ENCODE results near the gene ZNF428.

ZNF428 gene

GRCh38 chr19:43598445-43599240, 20.8 kb downstream of the ZNF428 start:
- H3K27me3 ChIP-seq (ENCODE audit: insufficient read depth, poor library complexity, severe bottlenecking) = no peaks in the 10 kb centered on the region
- H3K4me3 ChIP-seq (replicated peaks; ENCODE audit: insufficient read depth, low read length) = no peak overlapping the region
- TF ChIP-seq REST (IDR thresholded peaks at IDR 0.05; ENCODE audit: insufficient replicate concordance, low read depth) (no peak), CTCF (IDR thresholded peaks at IDR 0.05; ENCODE audit: insufficient read depth, low read length) (no peak), GABPA (IDR thresholded peaks at IDR 0.05; ENCODE audit: low read depth) (no peak), SPI1 (IDR thresholded peaks at IDR 0.05; ENCODE audit: borderline replicate concordance, low read depth) (no peak), POLR2AphosphoS5 (IDR thresholded peaks at IDR 0.05; ENCODE audit: low read depth) (no peak)
- no peak for DNase-seq (ENCODE audit: low read depth in 1 of 2, low spot score in 1 of 2)
- no peak overlapping the region for H3K27ac ChIP-seq (replicated peaks)

- Histone ChIP-seq H3K27me3 (ENCODE audit: insufficient read depth, poor library complexity, severe bottlenecking) (no peaks in the 10 kb centered on the region), H3K27ac (replicated peaks) (no peak overlapping the region), H3K4me3 (replicated peaks; ENCODE audit: insufficient read depth, low read length) (peak overlapping the region; percentile 58)
- TF ChIP-seq SPI1 (IDR thresholded peaks at IDR 0.05; ENCODE audit: borderline replicate concordance, low read depth) (no peak), POLR2AphosphoS5 (IDR thresholded peaks at IDR 0.05; ENCODE audit: low read depth) (no peak), GABPA (IDR thresholded peaks at IDR 0.05; ENCODE audit: low read depth) (no peak), REST (IDR thresholded peaks at IDR 0.05; ENCODE audit: insufficient replicate concordance, low read depth) (no peak), CTCF (IDR thresholded peaks at IDR 0.05; ENCODE audit: insufficient read depth, low read length) (no peak)
- DNase-seq (ENCODE audit: low read depth in 1 of 2, low spot score in 1 of 2) = peak in 1 of 2 experiments; percentile 7
These were observed 21.6 kb downstream of the ZNF428 start for GRCh38 chr19:43597876-43598275.

GRCh38 chr19:43596842-43597461, 22.5 kb downstream of the ZNF428 start:
- TF ChIP-seq POLR2AphosphoS5 (IDR thresholded peaks at IDR 0.05; ENCODE audit: low read depth) (no peak; the same call in 1 of the 2 replicates), GABPA (IDR thresholded peaks at IDR 0.05; ENCODE audit: low read depth) (no peak), SPI1 (IDR thresholded peaks at IDR 0.05; ENCODE audit: borderline replicate concordance, low read depth) (no peak), REST (IDR thresholded peaks at IDR 0.05; ENCODE audit: insufficient replicate concordance, low read depth) (no peak), CTCF (IDR thresholded peaks at IDR 0.05; ENCODE audit: insufficient read depth, low read length) (no peak)
- H3K27ac ChIP-seq (replicated peaks) = peak overlapping the region; percentile 100
- no peaks in the 10 kb centered on the region for H3K27me3 ChIP-seq (ENCODE audit: insufficient read depth, poor library complexity, severe bottlenecking)
- H3K4me3 ChIP-seq (replicated peaks; ENCODE audit: insufficient read depth, low read length) = peak overlapping the region; percentile 58
- DNase-seq (ENCODE audit: low read depth in 1 of 2, low spot score in 1 of 2) = peak in 1 of 2 experiments; percentile 5
